HEK293 (cell line): Measurements from ENCODE around the gene RSKR.

Experiments
- GLIS1 ChIP-seq: fragments of 450-650 bp; formaldehyde crosslinking; IDR thresholded peaks from 2 replicates; pipeline ENCODE4 v1.5.1; 2016; ENCODE audit warnings: missing biosample characterization, missing genetic modification characterization
- HOXC10 ChIP-seq: sonication (generic); formaldehyde crosslinking; IDR thresholded peaks from 2 replicates; pipeline ENCODE4 v1.8.1; 2023; ENCODE audit warnings: mild to moderate bottlenecking, missing genetic modification reagents
- HOXD13 ChIP-seq: sonication (generic); formaldehyde crosslinking; IDR thresholded peaks from 2 replicates; pipeline ENCODE4 v1.8.0; 2022; ENCODE audit warnings: missing genetic modification reagents, borderline replicate concordance
- KLF10 ChIP-seq: fragments of 450-650 bp; IDR thresholded peaks from 2 replicates; pipeline ENCODE4 v1.5.1; 2018; ENCODE audit warnings: missing biosample characterization, mild to moderate bottlenecking, missing genetic modification characterization
- KLF17 ChIP-seq: fragments of 450-650 bp; formaldehyde crosslinking; IDR thresholded peaks from 2 replicates; pipeline ENCODE4 v1.5.1; 2016; ENCODE audit warnings: missing biosample characterization, missing genetic modification characterization
- KLF8 ChIP-seq: fragments of 450-650 bp; formaldehyde crosslinking; IDR thresholded peaks from 2 replicates; pipeline ENCODE4 v1.5.1; 2016; ENCODE audit warnings: missing biosample characterization, missing genetic modification characterization
- REPIN1 ChIP-seq: fragments of 450-650 bp; formaldehyde crosslinking; IDR thresholded peaks from 2 replicates; pipeline ENCODE4 v1.5.1; 2017; ENCODE audit warnings: missing biosample characterization, missing genetic modification characterization, low read depth
- SALL2 ChIP-seq: fragments of 450-650 bp; formaldehyde crosslinking; IDR thresholded peaks from 2 replicates; pipeline ENCODE4 v1.5.0; 2017; ENCODE audit warnings: missing biosample characterization, mild to moderate bottlenecking, missing genetic modification characterization, borderline replicate concordance
- SETDB1 ChIP-seq: IDR thresholded peaks from one replicate; pipeline ENCODE4 v1.6.1; 2017; ENCODE audit warnings: mild to moderate bottlenecking, low read length, moderate library complexity, mixed read lengths; ENCODE audit not compliant: insufficient read length
- SP3 ChIP-seq: fragments of 450-650 bp; formaldehyde crosslinking; IDR thresholded peaks from 2 replicates; pipeline ENCODE4 v1.5.1; 2016; ENCODE audit warnings: missing biosample characterization, missing genetic modification characterization
- YY2 ChIP-seq: fragments of 450-650 bp; formaldehyde crosslinking; IDR thresholded peaks from 2 replicates; pipeline ENCODE4 v1.5.1; 2016; ENCODE audit warnings: missing biosample characterization, missing genetic modification characterization
- ZBTB10 ChIP-seq: fragments of 450-650 bp; formaldehyde crosslinking; IDR thresholded peaks from 2 replicates; pipeline ENCODE4 v1.5.1; 2016; ENCODE audit warnings: missing biosample characterization, missing genetic modification characterization
- ZBTB20 ChIP-seq: fragments of 450-650 bp; formaldehyde crosslinking; IDR thresholded peaks from 2 replicates; pipeline ENCODE4 v1.5.1; 2016; ENCODE audit warnings: missing biosample characterization, missing genetic modification characterization
- ZNF114 ChIP-seq: fragments of 450-650 bp; formaldehyde crosslinking; IDR thresholded peaks from 2 replicates; pipeline ENCODE4 v1.5.0; 2017; ENCODE audit warnings: missing biosample characterization, missing genetic modification characterization
- ZNF121 ChIP-seq: fragments of 450-650 bp; formaldehyde crosslinking; IDR thresholded peaks from 2 replicates; pipeline ENCODE4 v1.5.1; 2016; ENCODE audit warnings: missing biosample characterization, missing genetic modification characterization
- ZNF133 ChIP-seq: fragments of 450-650 bp; formaldehyde crosslinking; IDR thresholded peaks from 2 replicates; pipeline ENCODE4 v1.5.1; 2016; ENCODE audit warnings: missing biosample characterization, missing genetic modification characterization
- ZNF2 ChIP-seq: fragments of 450-650 bp; formaldehyde crosslinking; IDR thresholded peaks from 2 replicates; pipeline ENCODE4 v1.5.1; 2016; ENCODE audit warnings: missing biosample characterization, missing genetic modification characterization
- ZNF211 ChIP-seq: fragments of 450-650 bp; formaldehyde crosslinking; IDR thresholded peaks from 2 replicates; pipeline ENCODE4 v1.5.1; 2016; ENCODE audit warnings: low read depth, missing biosample characterization, missing genetic modification characterization
- ZNF214 ChIP-seq: fragments of 450-650 bp; formaldehyde crosslinking; IDR thresholded peaks from 2 replicates; pipeline ENCODE4 v1.5.1; 2017; ENCODE audit warnings: missing biosample characterization, mild to moderate bottlenecking, missing genetic modification characterization, borderline replicate concordance
- ZNF416 ChIP-seq: fragments of 450-650 bp; formaldehyde crosslinking; IDR thresholded peaks from 2 replicates; pipeline ENCODE4 v1.5.1; 2016; ENCODE audit warnings: missing biosample characterization, missing genetic modification characterization
- ZNF610 ChIP-seq: fragments of 450-650 bp; formaldehyde crosslinking; IDR thresholded peaks from 2 replicates; pipeline ENCODE4 v1.5.1; 2016; ENCODE audit warnings: missing biosample characterization, missing genetic modification characterization, borderline replicate concordance
- ZNF621 ChIP-seq: fragments of 450-650 bp; formaldehyde crosslinking; IDR thresholded peaks from 2 replicates; pipeline ENCODE4 v1.5.1; 2017; ENCODE audit warnings: missing biosample characterization, missing genetic modification characterization
- ZNF629 ChIP-seq: fragments of 450-650 bp; formaldehyde crosslinking; IDR thresholded peaks from 2 replicates; pipeline ENCODE4 v1.5.1; 2017; ENCODE audit warnings: missing biosample characterization, missing genetic modification characterization
- ZNF792 ChIP-seq: fragments of 450-650 bp; formaldehyde crosslinking; IDR thresholded peaks from 2 replicates; pipeline ENCODE4 v1.5.1; 2016; ENCODE audit warnings: missing biosample characterization, missing genetic modification characterization
- ZSCAN30 ChIP-seq: fragments of 450-650 bp; IDR thresholded peaks from 2 replicates; pipeline ENCODE4 v1.5.1; 2018; ENCODE audit warnings: missing biosample characterization, mild to moderate bottlenecking, missing genetic modification characterization, moderate library complexity
- TF ChIP-seq, protein P1 (sequence below): fragments of 450-650 bp; formaldehyde crosslinking; IDR thresholded peaks from 2 replicates; pipeline ENCODE4 v1.5.1; 2016; ENCODE audit warnings: missing biosample characterization, missing genetic modification characterization
- TF ChIP-seq, protein P2 (sequence below): fragments of 450-650 bp; formaldehyde crosslinking; IDR thresholded peaks from 2 replicates; pipeline ENCODE4 v1.5.1; 2016; ENCODE audit warnings: missing biosample characterization, missing genetic modification characterization
- TF ChIP-seq, protein P3 (sequence below): fragments of 450-650 bp; formaldehyde crosslinking; IDR thresholded peaks from 2 replicates; pipeline ENCODE4 v1.5.1; 2017; ENCODE audit warnings: missing biosample characterization, mild to moderate bottlenecking, missing genetic modification characterization, moderate library complexity
- TF ChIP-seq, protein P4 (sequence below): fragments of 450-650 bp; formaldehyde crosslinking; IDR thresholded peaks from 2 replicates; pipeline ENCODE4 v1.5.1; 2016; ENCODE audit warnings: missing biosample characterization, missing genetic modification characterization

The RSKR gene

DNA sequence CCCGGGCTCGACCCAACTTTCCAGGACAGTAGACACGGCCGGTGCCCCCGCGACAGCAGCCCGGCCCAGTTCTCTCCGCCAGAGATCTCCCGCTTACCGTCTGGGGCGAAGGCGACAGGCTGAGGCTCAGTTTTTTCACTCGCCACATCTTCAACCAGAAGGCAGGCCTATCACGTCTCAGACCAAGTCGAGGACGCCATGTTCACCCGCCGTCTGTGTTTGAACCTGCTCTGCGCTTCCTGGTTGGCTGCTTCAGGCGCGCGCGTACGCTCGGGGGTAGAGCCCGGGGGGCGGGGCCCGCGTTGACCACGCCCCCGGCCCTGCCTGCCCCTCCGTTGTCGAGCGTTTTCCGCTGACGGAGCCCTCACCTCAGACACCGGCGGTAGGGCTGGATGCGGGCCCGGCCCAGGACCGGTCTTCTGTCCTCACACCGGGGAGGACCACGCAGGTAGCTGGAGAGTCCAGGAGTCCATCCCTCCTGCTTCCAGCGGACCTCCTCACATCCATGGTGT is 15.1 kb downstream of the RSKR start, which contains the start of gene SPAG5 (continued):
- TF ChIP-seq KLF10 (tag by site-specific recombination): peak; percentile 36; the same call in 1 of the 2 replicates
- TF ChIP-seq ZNF629 (tag by site-specific recombination): peak; percentile 8; the same call in 1 of the 2 replicates
- TF ChIP-seq HOXD13 (CRISPR knock-in tag): no peak
- no peak for TF ChIP-seq ZBTB10 (tag by site-specific recombination)
- no peak for TF ChIP-seq HOXC10 (CRISPR knock-in tag)
- no peak for TF ChIP-seq ZNF416 (tag by site-specific recombination)
- TF ChIP-seq GLIS1: no peak
- TF ChIP-seq KLF8 (tag by site-specific recombination): peak; percentile 77; the same call in 1 of the 2 replicates
- TF ChIP-seq, protein P1, sequence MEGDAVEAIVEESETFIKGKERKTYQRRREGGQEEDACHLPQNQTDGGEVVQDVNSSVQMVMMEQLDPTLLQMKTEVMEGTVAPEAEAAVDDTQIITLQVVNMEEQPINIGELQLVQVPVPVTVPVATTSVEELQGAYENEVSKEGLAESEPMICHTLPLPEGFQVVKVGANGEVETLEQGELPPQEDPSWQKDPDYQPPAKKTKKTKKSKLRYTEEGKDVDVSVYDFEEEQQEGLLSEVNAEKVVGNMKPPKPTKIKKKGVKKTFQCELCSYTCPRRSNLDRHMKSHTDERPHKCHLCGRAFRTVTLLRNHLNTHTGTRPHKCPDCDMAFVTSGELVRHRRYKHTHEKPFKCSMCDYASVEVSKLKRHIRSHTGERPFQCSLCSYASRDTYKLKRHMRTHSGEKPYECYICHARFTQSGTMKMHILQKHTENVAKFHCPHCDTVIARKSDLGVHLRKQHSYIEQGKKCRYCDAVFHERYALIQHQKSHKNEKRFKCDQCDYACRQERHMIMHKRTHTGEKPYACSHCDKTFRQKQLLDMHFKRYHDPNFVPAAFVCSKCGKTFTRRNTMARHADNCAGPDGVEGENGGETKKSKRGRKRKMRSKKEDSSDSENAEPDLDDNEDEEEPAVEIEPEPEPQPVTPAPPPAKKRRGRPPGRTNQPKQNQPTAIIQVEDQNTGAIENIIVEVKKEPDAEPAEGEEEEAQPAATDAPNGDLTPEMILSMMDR: no peak
- TF ChIP-seq, protein P2, sequence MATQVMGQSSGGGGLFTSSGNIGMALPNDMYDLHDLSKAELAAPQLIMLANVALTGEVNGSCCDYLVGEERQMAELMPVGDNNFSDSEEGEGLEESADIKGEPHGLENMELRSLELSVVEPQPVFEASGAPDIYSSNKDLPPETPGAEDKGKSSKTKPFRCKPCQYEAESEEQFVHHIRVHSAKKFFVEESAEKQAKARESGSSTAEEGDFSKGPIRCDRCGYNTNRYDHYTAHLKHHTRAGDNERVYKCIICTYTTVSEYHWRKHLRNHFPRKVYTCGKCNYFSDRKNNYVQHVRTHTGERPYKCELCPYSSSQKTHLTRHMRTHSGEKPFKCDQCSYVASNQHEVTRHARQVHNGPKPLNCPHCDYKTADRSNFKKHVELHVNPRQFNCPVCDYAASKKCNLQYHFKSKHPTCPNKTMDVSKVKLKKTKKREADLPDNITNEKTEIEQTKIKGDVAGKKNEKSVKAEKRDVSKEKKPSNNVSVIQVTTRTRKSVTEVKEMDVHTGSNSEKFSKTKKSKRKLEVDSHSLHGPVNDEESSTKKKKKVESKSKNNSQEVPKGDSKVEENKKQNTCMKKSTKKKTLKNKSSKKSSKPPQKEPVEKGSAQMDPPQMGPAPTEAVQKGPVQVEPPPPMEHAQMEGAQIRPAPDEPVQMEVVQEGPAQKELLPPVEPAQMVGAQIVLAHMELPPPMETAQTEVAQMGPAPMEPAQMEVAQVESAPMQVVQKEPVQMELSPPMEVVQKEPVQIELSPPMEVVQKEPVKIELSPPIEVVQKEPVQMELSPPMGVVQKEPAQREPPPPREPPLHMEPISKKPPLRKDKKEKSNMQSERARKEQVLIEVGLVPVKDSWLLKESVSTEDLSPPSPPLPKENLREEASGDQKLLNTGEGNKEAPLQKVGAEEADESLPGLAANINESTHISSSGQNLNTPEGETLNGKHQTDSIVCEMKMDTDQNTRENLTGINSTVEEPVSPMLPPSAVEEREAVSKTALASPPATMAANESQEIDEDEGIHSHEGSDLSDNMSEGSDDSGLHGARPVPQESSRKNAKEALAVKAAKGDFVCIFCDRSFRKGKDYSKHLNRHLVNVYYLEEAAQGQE (tag by site-specific recombination): no peak
- TF ChIP-seq YY2: peak; percentile 62; the same call in 1 of the 2 replicates
- TF ChIP-seq ZNF214 (tag by site-specific recombination): no peak
- TF ChIP-seq ZSCAN30 (tag by site-specific recombination): no peak
- TF ChIP-seq ZNF2: peak; percentile 72; the same call in 1 of the 2 replicates
- TF ChIP-seq ZNF792 (tag by site-specific recombination): no peak
- no peak for TF ChIP-seq ZNF211
- TF ChIP-seq ZNF114 (tag by site-specific recombination): no peak
- TF ChIP-seq ZNF610 (tag by site-specific recombination): 0 out of 2 replicates have a peak, but pooled peaks have one; percentile 38
- TF ChIP-seq REPIN1 (tag by site-specific recombination): no peak
- 0 out of 2 replicates have a peak, but pooled peaks have one; percentile 27 for TF ChIP-seq KLF17 (tag by site-specific recombination)
- TF ChIP-seq ZNF621 (tag by site-specific recombination): no peak
- TF ChIP-seq, protein P3, sequence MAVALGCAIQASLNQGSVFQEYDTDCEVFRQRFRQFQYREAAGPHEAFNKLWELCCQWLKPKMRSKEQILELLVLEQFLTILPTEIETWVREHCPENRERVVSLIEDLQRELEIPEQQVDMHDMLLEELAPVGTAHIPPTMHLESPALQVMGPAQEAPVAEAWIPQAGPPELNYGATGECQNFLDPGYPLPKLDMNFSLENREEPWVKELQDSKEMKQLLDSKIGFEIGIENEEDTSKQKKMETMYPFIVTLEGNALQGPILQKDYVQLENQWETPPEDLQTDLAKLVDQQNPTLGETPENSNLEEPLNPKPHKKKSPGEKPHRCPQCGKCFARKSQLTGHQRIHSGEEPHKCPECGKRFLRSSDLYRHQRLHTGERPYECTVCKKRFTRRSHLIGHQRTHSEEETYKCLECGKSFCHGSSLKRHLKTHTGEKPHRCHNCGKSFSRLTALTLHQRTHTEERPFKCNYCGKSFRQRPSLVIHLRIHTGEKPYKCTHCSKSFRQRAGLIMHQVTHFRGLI: peak; percentile 99
- TF ChIP-seq SALL2: no peak
- TF ChIP-seq SP3 (tag by site-specific recombination): peak; percentile 96
- TF ChIP-seq ZNF133 (tag by site-specific recombination): no peak
- peak; percentile 89 for TF ChIP-seq ZBTB20 (tag by site-specific recombination)
- TF ChIP-seq, protein P4, sequence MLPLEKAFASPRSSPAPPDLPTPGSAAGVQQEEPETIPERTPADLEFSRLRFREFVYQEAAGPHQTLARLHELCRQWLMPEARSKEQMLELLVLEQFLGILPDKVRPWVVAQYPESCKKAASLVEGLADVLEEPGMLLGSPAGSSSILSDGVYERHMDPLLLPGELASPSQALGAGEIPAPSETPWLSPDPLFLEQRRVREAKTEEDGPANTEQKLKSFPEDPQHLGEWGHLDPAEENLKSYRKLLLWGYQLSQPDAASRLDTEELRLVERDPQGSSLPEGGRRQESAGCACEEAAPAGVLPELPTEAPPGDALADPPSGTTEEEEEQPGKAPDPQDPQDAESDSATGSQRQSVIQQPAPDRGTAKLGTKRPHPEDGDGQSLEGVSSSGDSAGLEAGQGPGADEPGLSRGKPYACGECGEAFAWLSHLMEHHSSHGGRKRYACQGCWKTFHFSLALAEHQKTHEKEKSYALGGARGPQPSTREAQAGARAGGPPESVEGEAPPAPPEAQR (tag by site-specific recombination): no peak
- no peak for TF ChIP-seq SETDB1
- TF ChIP-seq ZNF121 (tag by site-specific recombination): no peak
